ENCODE measurements around the gene DNAJC11. TPM values are rescaled to one million over a fixed set of nuclear protein-coding genes. Genes with fewer than 3 reads are reported as not detected.

DNAJC11 gene
- total and polyA plus RNA-seq, 9 donors, result 10.1 to 94.5 (median 37.1) TPM

DNA sequence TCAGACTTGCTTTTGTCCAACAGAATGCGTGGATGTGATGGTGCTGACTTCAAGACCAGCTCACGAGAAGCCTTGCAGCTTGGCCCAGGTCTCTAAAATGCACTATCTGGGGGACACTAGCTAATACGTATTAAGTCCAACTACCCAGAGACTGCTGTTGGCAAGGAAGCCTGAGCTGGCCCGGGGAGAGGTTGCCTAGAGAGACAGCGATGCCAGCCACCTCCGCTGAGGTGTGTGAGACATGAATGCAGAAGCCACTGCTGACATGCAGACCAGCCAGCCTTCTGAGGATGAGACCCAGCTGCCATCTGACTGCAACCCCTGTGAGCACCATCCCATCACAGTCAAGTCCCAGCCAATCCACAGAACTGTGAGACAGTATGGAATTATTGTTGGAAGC lies 44.5 kb downstream of the DNAJC11 start:
- H3K27me3 ChIP-seq, result no peaks in the 10 kb centered on the region
- H3K9me3 ChIP-seq, result no peaks in the 10 kb centered on the region
- intact Hi-C loops (cut with DNase I), result no loop called here
- TF ChIP-seq POLR2A (IDR thresholded peaks at IDR 0.05), result no peak
- TF ChIP-seq, protein P1, sequence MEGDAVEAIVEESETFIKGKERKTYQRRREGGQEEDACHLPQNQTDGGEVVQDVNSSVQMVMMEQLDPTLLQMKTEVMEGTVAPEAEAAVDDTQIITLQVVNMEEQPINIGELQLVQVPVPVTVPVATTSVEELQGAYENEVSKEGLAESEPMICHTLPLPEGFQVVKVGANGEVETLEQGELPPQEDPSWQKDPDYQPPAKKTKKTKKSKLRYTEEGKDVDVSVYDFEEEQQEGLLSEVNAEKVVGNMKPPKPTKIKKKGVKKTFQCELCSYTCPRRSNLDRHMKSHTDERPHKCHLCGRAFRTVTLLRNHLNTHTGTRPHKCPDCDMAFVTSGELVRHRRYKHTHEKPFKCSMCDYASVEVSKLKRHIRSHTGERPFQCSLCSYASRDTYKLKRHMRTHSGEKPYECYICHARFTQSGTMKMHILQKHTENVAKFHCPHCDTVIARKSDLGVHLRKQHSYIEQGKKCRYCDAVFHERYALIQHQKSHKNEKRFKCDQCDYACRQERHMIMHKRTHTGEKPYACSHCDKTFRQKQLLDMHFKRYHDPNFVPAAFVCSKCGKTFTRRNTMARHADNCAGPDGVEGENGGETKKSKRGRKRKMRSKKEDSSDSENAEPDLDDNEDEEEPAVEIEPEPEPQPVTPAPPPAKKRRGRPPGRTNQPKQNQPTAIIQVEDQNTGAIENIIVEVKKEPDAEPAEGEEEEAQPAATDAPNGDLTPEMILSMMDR (IDR thresholded peaks at IDR 0.05), result no peak
- no peak for TF ChIP-seq EP300 (IDR thresholded peaks at IDR 0.05)
- H3K27ac ChIP-seq, result no peak overlapping the region
- no peaks in the 10 kb centered on the region for H3K4me1 ChIP-seq (ENCODE audit: insufficient read depth)
- H3K4me3 ChIP-seq, result no peak overlapping the region
- H3K36me3 ChIP-seq, result no peaks in the 10 kb centered on the region
- peak in 1 of 5 donors; percentile 18 for DNase-seq
- WGBS, 3 donors, result 90 to 93% (median 91%) methylated on average over 6 of the region's 6 CpGs

DNA sequence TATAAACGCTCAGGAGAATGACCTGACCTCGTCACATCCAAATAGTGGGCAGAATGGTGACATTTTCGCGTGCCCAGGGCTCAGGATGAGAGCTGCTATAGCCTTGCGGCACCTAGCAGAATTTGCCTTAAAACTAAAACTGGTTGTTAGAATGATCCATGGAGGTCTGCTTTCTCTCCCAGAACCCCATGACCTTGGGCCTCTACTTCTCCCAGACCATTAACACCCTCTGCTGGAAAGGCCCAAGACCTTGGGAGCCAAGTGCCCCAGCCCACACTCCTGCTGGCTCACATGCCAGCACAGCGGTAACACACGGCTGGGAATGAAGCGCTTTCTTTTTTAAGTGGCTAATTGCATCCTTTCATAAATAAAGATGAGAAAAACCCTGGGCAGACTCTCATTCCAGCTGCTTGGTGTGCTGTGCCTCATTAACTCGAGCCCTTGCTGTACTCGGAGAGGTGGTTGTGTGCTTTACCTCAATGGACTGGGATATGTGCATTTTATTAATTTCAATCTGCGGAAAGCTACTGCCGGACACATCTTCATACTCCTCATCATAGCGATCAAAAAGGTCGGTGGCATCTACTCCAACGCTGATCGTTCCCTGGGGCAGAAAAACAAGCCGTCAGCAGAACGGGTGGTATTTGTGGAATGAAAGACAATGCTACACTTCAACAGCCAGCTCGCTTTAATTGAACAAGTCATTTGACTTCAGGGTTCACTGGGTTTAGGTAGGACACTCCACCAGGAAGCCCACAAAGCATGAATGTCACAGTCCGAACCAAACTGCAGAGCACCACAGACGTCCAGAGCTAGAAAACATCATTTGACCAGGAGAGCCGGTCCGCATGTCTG lies 48.0 kb downstream of the DNAJC11 start:
- H3K4me3 ChIP-seq, result no peak overlapping the region
- TF ChIP-seq, protein P1 (IDR thresholded peaks at IDR 0.05), result no peak
- TF ChIP-seq POLR2A (IDR thresholded peaks at IDR 0.05) (no peak), EP300 (IDR thresholded peaks at IDR 0.05) (no peak)
- DNase-seq, result peak in 1 of 5 donors; percentile 5
- WGBS, 3 donors, result 78 to 87% (median 85%) methylated on average over 23 of the region's 23 CpGs
- no peaks in the 10 kb centered on the region for H3K27me3 ChIP-seq
- no peaks in the 10 kb centered on the region for H3K4me1 ChIP-seq (ENCODE audit: insufficient read depth)
- intact Hi-C loops (cut with DNase I), result no loop called here
- no peaks in the 10 kb centered on the region for H3K9me3 ChIP-seq
- no peak overlapping the region for H3K27ac ChIP-seq
- H3K36me3 ChIP-seq, result no peaks in the 10 kb centered on the region

DNA sequence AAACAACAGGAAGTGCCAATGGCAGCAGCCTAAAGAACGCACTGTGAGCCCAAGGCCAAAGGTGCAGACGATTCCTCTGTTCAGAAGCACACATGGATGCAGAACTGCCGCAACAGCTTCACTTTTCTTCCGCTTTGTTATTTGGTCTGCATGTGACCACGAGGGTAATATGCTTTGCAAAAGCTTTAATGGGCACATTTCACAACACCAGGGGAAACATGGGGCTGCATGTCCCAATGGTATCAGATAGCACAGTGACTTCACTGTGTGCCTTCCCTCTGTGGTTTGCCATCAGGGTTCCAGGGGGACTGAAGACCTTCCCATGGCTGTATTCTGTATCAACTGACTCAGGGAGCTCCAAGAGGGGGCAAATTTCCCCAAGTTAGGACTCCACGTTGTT lies 48.6 kb downstream of the DNAJC11 start:
- intact Hi-C loops (cut with DNase I), result no loop called here
- Histone ChIP-seq H3K27ac (no peak overlapping the region), H3K27me3 (no peaks in the 10 kb centered on the region), H3K36me3 (no peaks in the 10 kb centered on the region), H3K4me3 (no peak overlapping the region), H3K4me1 (ENCODE audit: insufficient read depth) (no peaks in the 10 kb centered on the region), H3K9me3 (no peaks in the 10 kb centered on the region)
- 80 to 86% (median 83%) methylated on average over 6 of the region's 6 CpGs for WGBS, 3 donors
- DNase-seq, result no peak
- TF ChIP-seq EP300 (IDR thresholded peaks at IDR 0.05) (no peak), POLR2A (IDR thresholded peaks at IDR 0.05) (no peak)
- TF ChIP-seq, protein P1 (IDR thresholded peaks at IDR 0.05), result no peak

DNA sequence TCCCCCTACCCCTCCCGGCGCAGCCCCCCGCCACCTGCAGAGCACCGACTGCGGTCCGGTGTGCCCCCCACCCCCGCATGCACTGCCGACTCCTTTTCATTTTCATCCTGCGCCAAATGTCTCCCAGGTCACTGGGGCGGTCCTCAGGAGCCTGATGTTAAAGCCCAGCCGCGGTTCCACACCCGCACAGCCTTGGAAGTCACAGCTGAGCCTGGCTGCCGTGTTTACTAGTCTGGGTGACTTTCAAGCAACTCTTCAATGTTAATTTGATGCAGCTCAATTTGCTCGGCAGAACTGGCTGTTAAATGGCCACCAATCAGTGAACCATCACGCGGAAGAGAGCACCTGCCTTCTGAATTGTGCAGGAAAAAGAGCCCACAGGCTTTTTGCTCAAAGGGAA lies 49.7 kb downstream of the DNAJC11 start:
- no peak for TF ChIP-seq EP300 (IDR thresholded peaks at IDR 0.05)
- no peak for DNase-seq
- intact Hi-C loops (cut with DNase I), result no loop called here
- no peaks in the 10 kb centered on the region for H3K36me3 ChIP-seq
- 56 to 83% (median 63%) methylated on average over 17 of the region's 17 CpGs for WGBS, 3 donors
- H3K9me3 ChIP-seq, result no peaks in the 10 kb centered on the region
- H3K4me3 ChIP-seq, result no peak overlapping the region
- no peaks in the 10 kb centered on the region for H3K27me3 ChIP-seq
- H3K27ac ChIP-seq, result no peak overlapping the region
- no peaks in the 10 kb centered on the region for H3K4me1 ChIP-seq (ENCODE audit: insufficient read depth)

DNA sequence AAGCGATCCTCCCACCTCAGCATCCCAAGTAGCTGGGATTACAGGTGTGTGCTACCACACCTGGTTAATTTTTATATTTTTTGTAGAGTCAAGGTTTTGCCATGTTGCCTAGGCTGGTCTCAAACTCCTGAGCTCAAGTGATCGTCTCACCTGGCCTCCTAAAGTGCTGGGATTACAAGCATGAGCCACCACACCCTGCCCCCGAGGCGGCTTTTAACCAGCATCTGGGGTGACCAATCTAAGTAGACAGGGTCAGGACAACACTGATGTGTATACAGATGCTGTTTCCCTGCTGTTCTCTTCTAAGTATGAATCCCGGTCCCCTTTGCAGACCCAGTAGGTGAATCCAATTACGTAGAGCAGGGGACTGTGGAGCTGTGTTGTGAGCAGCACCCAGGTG lies 53.1 kb downstream of the DNAJC11 start:
- no peak for DNase-seq
- Histone ChIP-seq H3K4me1 (ENCODE audit: insufficient read depth) (no peaks in the 10 kb centered on the region), H3K9me3 (no peaks in the 10 kb centered on the region), H3K27me3 (no peaks in the 10 kb centered on the region), H3K36me3 (no peaks in the 10 kb centered on the region), H3K27ac (no peak overlapping the region), H3K4me3 (no peak overlapping the region)
- TF ChIP-seq EP300 (IDR thresholded peaks at IDR 0.05), result no peak
- TF ChIP-seq POLR2A (IDR thresholded peaks at IDR 0.05), result no peak
- TF ChIP-seq, protein P1 (IDR thresholded peaks at IDR 0.05), result no peak
- 88 to 93% (median 91%) methylated on average over 6 of the region's 6 CpGs for WGBS, 3 donors
- intact Hi-C loops (cut with DNase I), result loop anchor here in 3 of 4 donors (5.0 to 10.0 kb wide), 3 partner anchors 84 to 164 kb away; no protein-coding TSS in a partner anchor
